GM19468 (cell line): Measurements from ENCODE around the gene PBXIP1.

Source experiments
- ATAC-seq: cut with Tn5 transposase; IDR thresholded peaks from one replicate; pipeline ENCODE4 v1.9.1; 2021; ENCODE audit warnings: mild to moderate bottlenecking, moderate library complexity, moderate number of reproducible peaks; ENCODE audit not compliant: unreplicated experiment; ENCODE audit errors: extremely low read depth

The PBXIP1 gene, protein sequence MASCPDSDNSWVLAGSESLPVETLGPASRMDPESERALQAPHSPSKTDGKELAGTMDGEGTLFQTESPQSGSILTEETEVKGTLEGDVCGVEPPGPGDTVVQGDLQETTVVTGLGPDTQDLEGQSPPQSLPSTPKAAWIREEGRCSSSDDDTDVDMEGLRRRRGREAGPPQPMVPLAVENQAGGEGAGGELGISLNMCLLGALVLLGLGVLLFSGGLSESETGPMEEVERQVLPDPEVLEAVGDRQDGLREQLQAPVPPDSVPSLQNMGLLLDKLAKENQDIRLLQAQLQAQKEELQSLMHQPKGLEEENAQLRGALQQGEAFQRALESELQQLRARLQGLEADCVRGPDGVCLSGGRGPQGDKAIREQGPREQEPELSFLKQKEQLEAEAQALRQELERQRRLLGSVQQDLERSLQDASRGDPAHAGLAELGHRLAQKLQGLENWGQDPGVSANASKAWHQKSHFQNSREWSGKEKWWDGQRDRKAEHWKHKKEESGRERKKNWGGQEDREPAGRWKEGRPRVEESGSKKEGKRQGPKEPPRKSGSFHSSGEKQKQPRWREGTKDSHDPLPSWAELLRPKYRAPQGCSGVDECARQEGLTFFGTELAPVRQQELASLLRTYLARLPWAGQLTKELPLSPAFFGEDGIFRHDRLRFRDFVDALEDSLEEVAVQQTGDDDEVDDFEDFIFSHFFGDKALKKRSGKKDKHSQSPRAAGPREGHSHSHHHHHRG

DNA sequence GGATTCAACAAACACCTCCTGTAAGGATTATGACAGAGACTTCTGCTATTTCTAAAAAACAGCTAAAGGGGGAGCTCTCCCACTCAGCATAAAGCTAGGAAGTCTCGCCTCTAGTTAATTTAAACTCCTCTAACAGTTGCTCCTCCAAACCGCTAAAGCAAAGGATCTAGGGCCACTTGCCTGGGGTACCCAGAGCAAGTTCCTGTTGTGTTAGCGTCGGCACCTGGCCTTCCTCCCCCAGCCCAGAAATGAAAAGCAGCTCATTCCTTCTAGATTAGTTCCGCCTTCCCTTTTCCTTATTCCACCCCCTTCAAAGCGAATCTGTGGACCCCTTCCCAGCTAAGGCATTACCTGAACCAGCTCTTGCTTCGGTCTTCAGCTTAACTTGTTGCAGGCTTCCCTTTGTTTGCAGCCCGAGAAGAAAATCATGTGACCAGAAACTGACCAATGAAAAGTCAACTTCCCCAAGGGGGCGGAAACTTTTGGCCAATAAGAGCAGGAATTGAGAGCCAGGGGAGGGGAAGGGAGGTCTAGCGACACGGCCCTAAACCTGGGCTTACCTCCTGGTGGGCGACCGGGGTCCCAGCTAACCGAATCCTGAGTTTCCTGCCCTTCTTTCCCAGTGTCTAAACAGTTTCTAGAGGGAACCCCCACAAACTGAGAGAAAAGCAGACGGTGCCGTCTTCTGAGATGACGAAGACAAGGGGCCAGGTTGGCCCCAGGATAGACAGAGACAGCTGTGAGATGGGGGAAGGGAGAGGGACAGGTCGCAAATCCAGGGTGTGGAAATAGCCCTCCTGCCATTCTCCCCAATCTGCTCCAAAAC lies at the start of gene PBXIP1:
PBXIP1 (minus strand) TSS at position 382 of the 826 bp plus-strand sequence. CDS start 2,378 bp downstream, outside the sequence.
- ATAC-seq: no peak

DNA sequence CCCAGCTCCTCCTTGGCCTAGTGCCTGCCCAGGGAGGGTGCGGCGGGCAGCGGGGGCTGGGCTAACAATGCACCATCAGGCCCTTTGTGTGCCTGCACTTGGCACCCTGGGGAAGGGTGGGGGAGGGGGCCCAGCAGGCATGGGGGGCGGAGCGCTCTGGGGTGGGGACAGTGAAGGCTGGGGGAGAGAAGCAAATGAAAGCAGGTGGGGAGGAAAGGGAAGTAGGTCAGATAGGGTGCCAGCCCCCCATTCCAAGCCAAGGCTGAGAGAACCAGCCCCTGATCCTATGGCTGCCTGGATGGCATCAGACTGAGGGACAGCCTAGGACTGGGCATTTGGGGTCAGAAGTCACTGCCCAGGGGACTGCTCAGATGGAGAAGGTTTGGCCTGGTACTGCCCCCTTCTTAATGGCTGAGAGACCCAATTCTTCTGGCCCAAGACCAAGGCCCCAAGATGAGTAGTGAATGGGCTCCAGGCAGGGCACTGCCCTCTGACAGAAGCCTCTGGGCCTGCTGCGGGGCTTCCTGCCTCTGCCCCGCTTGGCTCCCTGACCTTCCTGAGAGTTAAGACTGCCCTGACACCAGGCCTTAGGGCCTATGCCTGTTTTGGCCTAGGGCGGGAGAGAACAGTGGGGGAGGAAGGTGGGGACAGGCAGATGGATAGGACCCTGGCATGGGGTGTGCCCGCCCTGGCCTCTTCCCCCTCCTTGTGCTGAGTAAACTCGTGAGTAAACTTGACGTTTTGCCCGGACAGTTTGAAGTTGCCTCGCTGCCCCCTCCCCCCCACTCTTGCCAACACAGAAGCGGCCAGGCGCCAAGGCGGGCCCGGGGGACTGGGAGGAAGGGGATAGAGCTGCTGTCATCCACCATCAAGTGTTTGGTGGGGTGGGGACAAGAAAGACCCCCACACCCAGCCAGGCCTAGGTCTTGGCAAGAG lies 49.4 kb upstream of the PBXIP1 start:
- no peak for ATAC-seq

DNA sequence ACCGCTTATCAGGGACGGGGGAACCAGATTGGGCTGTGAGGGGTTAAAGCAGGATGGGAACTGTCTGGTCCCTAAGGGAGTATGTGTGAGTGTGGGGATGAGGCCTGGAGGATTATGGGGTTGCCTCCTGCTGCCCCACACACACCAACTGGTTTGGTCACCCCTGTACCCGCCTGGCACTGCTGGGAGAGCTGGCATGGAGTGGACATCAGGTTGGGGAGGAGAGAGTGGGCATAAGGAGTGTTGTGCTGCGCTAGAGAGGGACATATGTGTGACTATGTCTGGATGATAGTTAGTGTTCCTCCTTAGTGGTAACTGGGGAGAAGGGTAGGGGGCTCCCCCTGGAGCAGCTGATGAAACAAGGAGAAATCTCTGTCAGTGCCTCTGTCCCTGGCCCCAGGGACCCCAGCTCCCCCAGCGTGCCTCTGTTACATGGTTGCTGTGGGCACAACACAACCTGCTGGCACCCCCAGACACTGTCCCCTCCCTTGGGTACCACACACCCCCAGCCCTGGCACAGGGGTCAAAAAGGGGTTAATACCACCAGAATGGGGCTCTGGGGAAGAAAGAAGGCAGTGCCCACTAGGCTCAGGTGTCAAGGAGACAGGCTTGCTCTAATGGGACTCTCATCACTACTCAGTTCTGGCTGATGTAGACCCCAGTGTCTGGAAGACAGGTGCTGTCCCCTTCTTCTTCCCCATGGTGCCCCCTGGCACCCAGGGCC lies 48.6 kb upstream of the PBXIP1 start:
- ATAC-seq: no peak

DNA sequence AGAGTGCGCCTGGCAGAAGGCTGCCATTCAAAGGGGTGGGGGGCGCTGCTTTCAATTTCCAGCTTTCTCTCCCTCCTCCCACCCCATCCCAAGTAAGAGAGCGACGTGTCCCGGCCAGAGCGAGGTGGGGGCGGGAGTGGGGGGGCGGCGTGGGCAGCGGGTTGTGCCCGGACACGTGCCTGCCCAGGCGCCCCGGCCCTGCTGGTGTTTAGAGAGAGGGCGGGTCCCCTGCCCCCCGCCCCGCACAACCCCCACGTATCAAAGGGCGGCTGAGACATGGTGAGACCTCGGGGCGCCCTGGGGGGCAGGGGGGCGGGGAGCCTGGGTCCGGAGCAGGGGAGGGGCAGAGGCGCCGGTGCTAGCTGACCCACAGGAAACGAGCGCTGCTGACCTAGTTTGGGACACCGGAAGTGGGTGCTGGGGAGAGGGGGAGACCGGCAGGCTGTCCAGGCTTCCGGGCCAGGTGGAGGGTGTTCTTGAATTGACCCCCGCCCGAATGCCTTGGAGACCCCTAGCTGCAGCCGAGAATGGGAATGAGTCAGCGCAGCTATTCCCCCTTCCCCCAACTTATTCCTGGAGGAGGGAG lies 48.0 kb upstream of the PBXIP1 start:
- ATAC-seq: no peak

DNA sequence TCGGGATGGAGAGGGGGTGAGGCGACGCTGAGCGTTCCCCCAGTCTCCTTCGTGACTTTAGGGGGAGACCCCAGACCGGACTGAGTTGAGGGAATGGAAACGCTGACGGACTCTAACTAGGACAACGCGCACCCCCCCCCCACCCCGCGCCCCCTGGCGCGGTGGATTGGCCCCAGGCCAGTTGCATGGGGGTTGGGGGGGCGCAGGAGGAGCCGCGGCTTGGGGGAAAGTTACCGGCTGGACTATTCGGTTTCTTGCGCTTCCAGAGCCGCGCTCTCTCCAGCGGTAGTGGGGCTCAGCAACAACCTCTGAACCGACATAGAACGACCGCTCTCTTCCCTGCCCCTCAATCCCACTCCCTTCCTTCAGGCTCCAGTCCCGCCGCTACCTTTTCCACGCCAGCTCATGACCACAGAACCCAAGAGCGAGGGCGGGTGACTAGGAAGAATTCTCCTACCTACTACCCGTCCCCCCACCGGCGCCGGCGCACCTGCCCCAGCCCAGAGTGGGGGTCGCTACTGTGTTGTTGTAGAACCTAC lies 47.4 kb upstream of the PBXIP1 start:
- no peak for ATAC-seq

DNA sequence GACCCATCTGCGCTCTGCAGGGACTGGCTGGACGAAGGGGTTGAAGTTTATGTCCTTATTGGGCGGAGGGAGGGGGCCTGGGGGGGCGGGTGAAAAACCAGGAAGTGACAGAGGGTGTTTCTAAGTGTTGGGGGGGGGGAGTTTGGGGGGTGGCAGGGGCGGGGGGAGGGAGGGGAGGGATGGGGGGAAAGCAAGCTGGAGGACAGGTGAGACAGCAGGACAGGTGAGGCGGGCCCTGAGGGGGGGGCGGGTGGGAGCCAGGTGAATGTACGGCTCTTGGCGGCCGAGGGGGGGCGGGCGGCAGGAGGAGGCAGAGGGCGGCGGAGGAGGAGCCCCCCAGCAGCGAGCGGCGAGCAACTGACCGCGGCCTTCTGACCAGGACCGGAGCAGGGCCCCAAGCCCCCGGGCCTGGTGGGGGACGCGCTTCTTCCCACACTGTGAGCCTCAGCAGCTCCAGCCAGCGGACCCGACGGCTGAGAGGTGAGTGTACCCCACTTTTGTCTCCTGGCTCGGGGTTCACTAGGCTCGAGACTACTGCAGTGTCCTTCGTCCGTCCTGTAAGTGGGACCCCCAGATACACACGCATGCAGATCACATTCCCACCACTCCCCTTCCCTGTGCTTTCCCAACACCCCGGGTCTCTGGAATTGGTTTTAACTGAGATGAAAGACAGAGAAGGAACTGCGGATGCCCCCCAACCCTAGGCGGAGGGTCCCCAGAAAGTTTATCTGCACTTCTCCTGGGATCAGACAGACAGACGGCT lies 46.7 kb upstream of the PBXIP1 start, which contains the start of gene ZBTB7B:
ZBTB7B (plus strand) TSS at position 339 of the 763 bp plus-strand sequence. CDS start 11,859 bp downstream, outside the sequence.
- ATAC-seq: no peak

DNA sequence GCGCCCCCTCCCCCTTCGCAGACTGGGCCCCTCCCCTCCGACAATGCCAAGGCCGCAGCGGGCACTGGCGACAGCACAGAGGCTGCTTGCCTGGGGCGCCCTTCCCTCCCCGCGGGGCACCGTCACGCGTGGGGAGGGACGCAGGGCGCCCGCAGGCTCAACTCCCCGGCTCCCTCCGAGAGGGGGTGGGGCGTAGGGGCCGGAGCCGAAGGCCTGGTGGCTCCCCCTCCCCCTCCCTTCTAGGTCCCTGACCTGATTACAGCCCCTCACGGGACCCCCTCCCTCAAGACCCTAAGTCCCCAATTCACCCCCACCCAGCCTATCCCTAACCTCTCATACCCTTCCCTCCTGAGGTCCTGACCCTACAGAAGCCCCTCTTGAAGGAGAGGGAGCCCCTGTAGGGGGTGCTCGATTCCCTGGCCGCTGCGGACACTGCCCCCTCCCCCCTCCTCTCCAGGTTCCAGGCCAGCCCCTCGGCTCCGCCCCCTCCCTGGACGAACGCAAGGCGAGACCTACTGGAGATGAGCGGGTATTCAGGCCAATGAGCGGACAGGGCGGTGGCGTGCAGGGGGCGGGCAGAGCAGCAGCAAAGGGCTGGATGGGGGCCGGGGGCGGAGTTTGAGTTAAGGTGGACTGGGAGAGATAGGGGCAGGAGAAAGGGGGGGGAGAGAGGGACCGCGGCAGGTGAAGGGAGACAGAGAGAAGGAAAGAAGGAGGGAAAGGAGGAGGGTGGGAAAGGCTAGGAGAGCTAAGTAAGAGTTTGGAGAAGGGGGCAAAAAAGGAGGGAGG lies 46.0 kb upstream of the PBXIP1 start:
- no peak for ATAC-seq

DNA sequence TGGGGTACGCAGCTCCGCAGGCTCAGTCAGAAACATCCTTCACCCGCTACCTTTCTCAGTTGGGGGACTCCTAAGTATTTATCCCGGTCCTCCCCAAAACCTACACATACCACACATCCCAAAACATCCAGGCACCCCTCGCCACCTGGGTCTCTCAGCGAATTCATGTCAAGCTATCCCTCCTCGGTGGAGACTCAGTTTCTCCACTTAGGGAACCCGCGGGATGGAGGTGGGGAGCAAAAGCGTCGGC lies 45.5 kb upstream of the PBXIP1 start:
- no peak for ATAC-seq

DNA sequence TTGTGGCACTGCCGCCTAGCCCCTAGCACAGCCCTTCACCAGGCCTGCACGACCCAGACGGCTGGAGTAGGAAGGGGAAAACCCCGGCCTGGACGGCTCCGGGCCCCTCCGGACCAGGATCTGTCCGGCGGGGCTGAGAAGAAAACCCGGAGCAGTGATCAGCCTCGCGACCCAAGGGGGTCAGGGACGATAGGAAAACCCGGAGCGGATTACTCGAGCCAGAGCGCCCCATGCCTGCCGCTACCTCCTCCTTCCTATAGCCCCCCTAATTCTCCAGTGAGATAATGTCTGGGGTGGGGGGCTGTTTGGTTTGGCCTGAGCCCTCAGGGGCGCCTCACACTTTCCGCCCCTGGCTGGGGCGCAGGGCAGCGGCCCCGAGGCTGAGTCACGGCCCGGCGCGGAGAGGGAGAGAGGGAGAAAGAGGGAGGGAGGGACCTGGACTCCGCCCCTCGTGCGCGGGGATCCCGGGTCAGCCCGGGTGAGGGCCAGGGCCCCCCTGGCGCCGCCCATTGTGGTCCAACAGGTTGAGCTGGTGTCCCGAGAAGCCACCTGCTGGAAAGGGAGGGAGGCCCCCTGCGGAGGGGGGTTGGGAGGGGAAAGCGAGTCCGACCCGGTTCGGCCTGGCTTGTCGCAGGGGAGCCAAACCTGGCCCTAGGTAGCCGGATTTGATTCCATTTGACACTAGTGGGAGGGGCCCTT lies 45.0 kb upstream of the PBXIP1 start:
- ATAC-seq: no peak

DNA sequence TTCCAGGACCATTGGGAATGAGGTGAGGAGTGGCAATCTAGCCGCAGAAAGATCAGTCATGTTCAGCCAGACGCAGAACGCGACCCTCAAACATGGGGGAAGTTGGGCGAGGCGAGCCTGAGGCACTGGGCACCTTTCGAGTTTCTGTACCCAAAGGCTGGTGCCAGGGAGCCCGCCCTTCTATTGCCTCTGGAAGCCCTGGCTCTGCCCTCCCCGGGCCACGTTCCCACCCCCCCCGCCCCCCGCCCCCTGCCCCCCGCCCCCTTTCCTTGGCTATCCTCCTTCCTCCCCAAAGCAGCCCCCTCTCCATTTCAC lies 44.5 kb upstream of the PBXIP1 start:
- ATAC-seq: no peak

DNA sequence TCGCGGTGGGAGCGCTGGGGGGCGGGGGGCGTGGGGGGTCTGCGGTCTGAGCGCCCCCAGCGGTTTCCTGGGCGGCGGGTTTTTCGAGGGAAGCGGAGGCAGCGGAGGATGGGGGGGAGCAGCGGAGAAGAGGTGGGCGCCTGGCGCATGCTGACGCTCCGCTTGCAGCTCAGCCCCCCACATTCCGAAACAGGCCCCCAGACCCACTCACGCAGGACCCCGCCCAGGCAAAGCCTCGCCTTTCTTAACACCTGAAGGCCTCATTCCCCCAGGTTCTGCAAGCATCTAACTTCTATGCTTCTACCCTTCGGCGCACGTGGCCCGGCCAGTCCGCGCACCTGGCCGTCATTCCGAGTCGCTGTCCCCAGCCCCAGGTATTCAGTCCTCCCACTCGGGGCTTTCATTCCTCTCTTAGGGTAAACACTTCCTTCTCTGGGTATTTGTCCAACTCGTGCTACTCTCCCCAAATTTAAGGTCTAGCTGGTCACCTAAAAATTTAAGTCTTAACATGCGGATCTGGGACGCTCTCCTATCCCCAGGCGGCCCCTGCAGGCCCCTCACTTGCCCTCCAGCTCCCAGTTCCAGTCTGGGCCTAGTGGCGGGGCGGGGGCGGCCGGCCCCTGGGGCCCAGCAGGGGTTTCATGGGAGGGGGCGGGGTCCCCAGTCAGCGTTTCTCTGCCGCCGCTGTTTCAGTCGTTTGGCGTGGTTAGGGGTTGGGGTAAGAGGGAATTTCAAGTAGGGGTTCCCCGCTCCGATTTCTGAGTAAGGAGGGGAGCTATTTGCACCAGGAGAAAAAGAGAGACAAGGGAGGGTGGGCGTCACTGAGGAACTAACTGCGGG lies 43.9 kb upstream of the PBXIP1 start:
- no peak for ATAC-seq

DNA sequence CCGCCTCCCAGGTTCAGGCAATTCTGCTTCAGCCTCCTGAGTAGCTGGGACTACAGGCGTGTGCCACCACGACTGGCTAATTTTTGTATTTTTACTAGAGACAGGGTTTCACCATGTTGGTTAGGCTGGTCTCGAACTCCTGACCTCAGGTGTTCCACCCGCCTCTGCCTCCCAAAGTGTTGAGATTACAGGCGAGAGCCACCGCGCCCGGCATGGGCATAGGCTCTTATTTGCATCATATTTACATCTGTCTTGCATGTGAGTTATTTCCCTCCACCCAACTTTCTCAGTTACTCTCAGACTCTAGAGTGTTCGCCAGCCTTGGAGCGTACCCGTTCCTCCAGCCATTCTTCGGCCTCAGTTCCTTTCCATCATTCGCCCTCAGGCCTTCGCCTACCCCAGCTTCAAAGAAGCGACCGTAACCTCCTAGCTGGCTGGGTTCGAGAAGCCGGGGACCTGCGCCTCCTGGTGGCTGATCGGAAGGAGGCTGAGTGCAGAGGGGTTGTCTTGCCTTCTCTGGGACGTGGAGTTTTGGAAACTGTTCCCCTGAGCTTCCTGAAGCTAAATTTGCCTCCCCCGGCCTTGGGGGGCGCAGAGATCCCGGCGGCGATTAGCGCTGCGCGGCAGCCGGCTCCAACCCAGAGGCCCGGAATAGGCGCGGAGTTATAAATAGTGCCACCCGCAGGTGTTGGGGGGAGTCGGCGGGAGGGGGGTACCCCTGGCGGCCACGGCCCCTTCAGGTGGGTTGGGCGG lies 43.1 kb upstream of the PBXIP1 start:
- ATAC-seq: no peak

DNA sequence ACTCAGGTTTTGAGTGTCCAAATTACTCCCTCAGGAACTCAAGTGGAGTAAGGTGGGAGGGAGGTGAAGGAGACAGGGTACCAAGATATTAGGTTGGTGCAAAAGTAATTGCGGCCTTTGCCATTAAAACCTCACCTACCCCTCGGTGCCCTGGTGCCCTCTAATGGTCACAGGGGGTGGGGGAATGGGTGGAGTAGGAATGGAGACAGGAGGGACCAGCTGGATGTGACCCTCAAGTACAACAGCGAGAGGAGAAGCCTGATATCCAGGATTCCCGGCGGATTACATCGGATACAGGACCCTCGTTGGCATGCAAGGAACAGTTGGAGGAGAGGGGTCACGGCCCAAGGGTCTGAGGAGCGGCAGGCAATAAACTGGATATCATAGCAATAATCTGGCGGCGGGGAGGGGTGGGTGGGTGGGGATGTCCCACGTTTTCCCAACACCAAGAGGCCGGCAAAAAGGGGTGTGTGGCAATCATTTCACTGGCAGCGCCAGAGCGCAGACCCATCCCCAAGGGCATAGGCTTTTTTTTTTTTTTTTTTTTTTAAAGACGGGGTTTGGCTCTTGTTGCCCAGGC lies 42.4 kb upstream of the PBXIP1 start:
- no peak for ATAC-seq

DNA sequence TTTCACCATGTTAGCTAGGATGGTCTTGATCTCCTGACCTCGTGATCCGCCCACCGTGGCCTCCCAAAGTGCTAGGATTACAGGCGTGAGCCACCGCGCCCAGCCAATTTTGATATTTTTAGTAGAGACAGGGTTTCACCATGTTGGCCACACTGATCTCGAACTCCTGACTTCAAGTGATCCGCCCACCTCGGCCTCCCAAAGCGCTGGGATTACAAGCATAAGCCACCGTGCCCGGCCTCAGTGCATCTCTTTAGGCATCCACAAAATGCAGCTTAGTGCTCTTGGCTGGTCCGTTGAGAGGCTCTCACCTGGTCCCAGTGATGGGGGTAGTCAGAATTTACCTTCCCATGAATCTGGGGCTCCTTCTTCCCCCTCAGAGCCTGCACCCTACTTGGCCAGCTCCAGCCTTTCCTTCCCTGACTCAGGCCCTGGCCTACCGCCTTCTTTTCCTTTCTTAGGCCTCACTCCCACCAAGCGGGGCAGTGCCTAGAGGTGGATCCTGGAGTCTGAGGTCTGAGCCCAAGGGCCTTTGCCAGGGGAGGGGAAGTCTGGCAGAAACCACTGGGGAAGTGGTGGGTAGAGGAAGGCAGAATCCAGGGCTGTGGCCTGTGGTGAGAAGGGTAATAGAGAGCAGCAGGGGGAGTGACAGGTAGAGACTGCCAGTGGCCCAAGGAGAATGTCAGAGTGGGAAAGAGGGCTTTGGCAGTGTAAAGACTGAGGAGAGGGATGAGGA lies 41.2 kb upstream of the PBXIP1 start:
- ATAC-seq: no peak
